Measurements from ENCODE around the gene PFDN4. TPM values are rescaled to one million over a fixed set of nuclear protein-coding genes. Genes with fewer than 3 reads are reported as not detected.

Gene PFDN4
- total and polyA plus RNA-seq, 2 of the 4 experiments (the other 2 are of a cell fraction) = 14.9 to 93.2 TPM

- DNase-seq = no peak
- dilution Hi-C loops (cut with HindIII; ENCODE audit: low sequenced_read_pairs, unreplicated experiment) = no loop called here
- Histone ChIP-seq H3K27me3 (ENCODE audit: control insufficient read depth, insufficient read depth, low read length) (peaks cover 63% of the 10 kb centered on the region), H4K20me1 (ENCODE audit: insufficient read depth, low read length) (no peaks in the 10 kb centered on the region; the same call in 1 of the 2 replicates), H3K4me2 (ENCODE audit: low read depth, low read length) (no peak overlapping the region), H2AFZ (replicated peaks; ENCODE audit: low read length, poor library complexity) (no peak overlapping the region), H3K9ac (ENCODE audit: low read depth, low read length) (no peak overlapping the region), H3K27ac (ENCODE audit: insufficient read depth, low read length) (no peak overlapping the region), H4K8ac (ENCODE audit: low read depth in 2 of 2, low read length in 2 of 2) (no peak overlapping the region), H3K9me3 (ENCODE audit: control insufficient read depth, insufficient read depth, low read length) (no peaks in the 10 kb centered on the region), H3K23ac (ENCODE audit: low read depth, low read length) (no peak overlapping the region), H3K18ac (ENCODE audit: low read depth, low read length) (no peak overlapping the region), H2AK5ac (ENCODE audit: low read depth, low read length) (no peak overlapping the region), H3K4me1 (ENCODE audit: control insufficient read depth, insufficient read depth, low read length) (no peaks in the 10 kb centered on the region; the same call in 1 of the 2 replicates), H4K91ac (ENCODE audit: insufficient read depth, low read depth, low read length) (no peak overlapping the region), H3K4ac (ENCODE audit: low read depth, low read length) (no peak overlapping the region), H2AK9ac (replicated peaks; ENCODE audit: low read depth, low read length, poor library complexity) (no peak overlapping the region), H3K79me1 (ENCODE audit: low read depth in 1 of 2, low read length in 2 of 2) (no peaks in the 10 kb centered on the region), H3K56ac (ENCODE audit: extremely low read depth, insufficient read depth, low read length) (no peak overlapping the region), H2BK15ac (ENCODE audit: low read depth, low read length) (no peak overlapping the region), H2BK120ac (ENCODE audit: low read depth, low read length) (no peak overlapping the region), H4K5ac (ENCODE audit: low read depth, low read length) (no peak overlapping the region), H3K14ac (replicated peaks; ENCODE audit: low read depth, low read length) (no peak overlapping the region), H3K4me3 (ENCODE audit: insufficient read depth, low read depth, low read length) (no peak overlapping the region), H2BK5ac (ENCODE audit: low read depth, low read length, poor library complexity, severe bottlenecking) (no peak overlapping the region), H2BK20ac (ENCODE audit: low read depth, low read length) (no peak overlapping the region), H3K9me1 (ENCODE audit: insufficient read depth, low read length) (no peaks in the 10 kb centered on the region), H3K36me3 (ENCODE audit: control insufficient read depth, insufficient read depth, low read length) (no peaks in the 10 kb centered on the region)
- 42% methylated on average over 2 of the region's 3 CpGs; no CpG with 5 or more reads in 1 of the 2 experiments for WGBS, 2 experiments (ENCODE audit: extremely low coverage in 2 of 2, insufficient read length in 1 of 2)
- POLR2A ChIA-PET (ENCODE audit: unreplicated experiment) = no interaction called here
- TF ChIP-seq NFE2L2 (IDR thresholded peaks at IDR 0.05; ENCODE audit: low read depth, low read length) = no peak
- no peak for TF ChIP-seq USF2 (IDR thresholded peaks at IDR 0.05; ENCODE audit: low read depth, low read length)
- no peak for TF ChIP-seq POLR2A (IDR thresholded peaks at IDR 0.05; ENCODE audit: low read depth, low read length)
- TF ChIP-seq MAZ (IDR thresholded peaks at IDR 0.05; ENCODE audit: borderline replicate concordance, low read depth, low read length) = no peak
- TF ChIP-seq MXI1 (IDR thresholded peaks at IDR 0.05; ENCODE audit: borderline replicate concordance, low read depth, low read length) = no peak
- no peak for TF ChIP-seq FOS (IDR thresholded peaks at IDR 0.05; ENCODE audit: low read depth, low read length)
- TF ChIP-seq SMC3 (IDR thresholded peaks at IDR 0.05; ENCODE audit: low read depth, low read length) = no peak
- TF ChIP-seq BHLHE40 (IDR thresholded peaks at IDR 0.05; ENCODE audit: low read depth, low read length) = no peak
- TF ChIP-seq CEBPB (IDR thresholded peaks at IDR 0.05; ENCODE audit: low read depth, low read length) = no peak
- no peak for TF ChIP-seq RAD21 (IDR thresholded peaks at IDR 0.05; ENCODE audit: low read length)
- no peak for TF ChIP-seq MAFK (IDR thresholded peaks at IDR 0.05; ENCODE audit: low read depth, low read length)
- no peak for TF ChIP-seq CTCF (conservative IDR thresholded peaks at IDR 0.05; ENCODE audit: low read depth, low read length)
- CTCF ChIA-PET = interaction anchor here (1.1 to 1.4 kb wide), 2 partner anchors 8 to 29 kb away, joined by 4 to 5 read pairs; no protein-coding TSS in a partner anchor
- no peak for ATAC-seq (ENCODE audit: low read depth)
- no TSS peak for BruUV-seq (replicated peaks)
- in situ Hi-C loops (cut with MboI; ENCODE audit: low sequenced_read_pairs) = no loop called here
- intact Hi-C loops (cut with micrococcal nuclease) = no loop called here
Observed at GRCh38 chr20:54170963-54171362, 36.9 kb upstream of the PFDN4 start.
